GM12891 (cell line): ENCODE results near the gene THBS1.

Source experiments
- PAX5 ChIP-seq: IDR thresholded peaks from 2 replicates; pipeline ENCODE4 v1.6.1; 2011; ENCODE audit warnings: low read length, moderate library complexity, mild to moderate bottlenecking; ENCODE audit not compliant: insufficient read depth, severe bottlenecking
- POLR2A ChIP-seq: IDR thresholded peaks from 2 replicates; pipeline ENCODE4 v1.6.1; 2011; ENCODE audit warnings: low read depth, low read length, control low read depth
- POLR2AphosphoS5 ChIP-seq: IDR thresholded peaks from 2 replicates; pipeline ENCODE4 v1.6.1; 2011; ENCODE audit warnings: low read depth, low read length, control low read depth
- TAF1 ChIP-seq: IDR thresholded peaks from 2 replicates; pipeline ENCODE4 v1.6.1; 2011; ENCODE audit warnings: low read depth, low read length, control low read depth

- no peak for TF ChIP-seq POLR2A
- TF ChIP-seq POLR2AphosphoS5: no peak
- no peak for TF ChIP-seq TAF1
- TF ChIP-seq PAX5: no peak
Observed at GRCh38 chr15:39558421-39558820, 22.5 kb upstream of the THBS1 start.
